HepG2 (cell line): Measurements from ENCODE around the gene NDRG2. TPM values are rescaled to one million over a fixed set of nuclear protein-coding genes. Genes with fewer than 3 reads are reported as not detected.
A peak's percentile ranks its signal among the peaks of the same experiment; 100 is the strongest.

ENCODE experiments used
- CREM ChIP-seq, 2 experiments: sonication (generic) in 1 of 2; formaldehyde crosslinking in 1 of 2; IDR thresholded peaks; 2 replicates each; pipeline versions ENCODE4 v1.4.0 to v1.6.1; 2016 to 2020; ENCODE audit warnings: antibody characterized with exemption in 1 of 2, mild to moderate bottlenecking in 1 of 2, missing genetic modification reagents in 1 of 2
- FOXK1 ChIP-seq: sonication (generic); formaldehyde crosslinking; IDR thresholded peaks from 2 replicates; pipeline ENCODE4 v1.4.0; 2020; ENCODE audit warnings: low read depth, missing genetic modification reagents, borderline replicate concordance
- HMG20B ChIP-seq: conservative IDR thresholded peaks from 2 replicates; pipeline ENCODE4 v1.6.1; 2016; ENCODE audit warnings: missing genetic modification reagents, missing compliant biosample characterization
- MEF2D ChIP-seq: sonication (generic); formaldehyde crosslinking; IDR thresholded peaks from 2 replicates; pipeline ENCODE4 v1.5.1; 2020; ENCODE audit warnings: mild to moderate bottlenecking, missing genetic modification reagents
- NAIF1 ChIP-seq: sonication (generic); formaldehyde crosslinking; IDR thresholded peaks from 2 replicates; pipeline ENCODE4 v1.5.0; 2020; ENCODE audit warnings: mild to moderate bottlenecking, missing genetic modification reagents, borderline replicate concordance
- NPAS2 ChIP-seq: sonication (generic); formaldehyde crosslinking; IDR thresholded peaks from 2 replicates; pipeline ENCODE4 v1.8.0; 2022; ENCODE audit warnings: mild to moderate bottlenecking, missing genetic modification reagents, borderline replicate concordance
- PAF1 ChIP-seq: IDR thresholded peaks from 2 replicates; pipeline ENCODE4 v1.6.1; 2016; ENCODE audit warnings: missing genetic modification reagents, missing compliant biosample characterization
- PRMT3 ChIP-seq: sonication (generic); formaldehyde crosslinking; IDR thresholded peaks from 2 replicates; pipeline ENCODE4 v1.8.1; 2022; ENCODE audit warnings: low read depth, mild to moderate bottlenecking, moderate library complexity, missing genetic modification reagents, borderline replicate concordance
- REXO4 ChIP-seq: sonication (generic); formaldehyde crosslinking; IDR thresholded peaks from 2 replicates; pipeline ENCODE4 v1.8.0; 2022; ENCODE audit warnings: missing genetic modification reagents, mild to moderate bottlenecking, borderline replicate concordance
- RFX5 ChIP-seq: IDR thresholded peaks from 2 replicates; pipeline ENCODE4 v1.6.1; 2011; ENCODE audit warnings: low read depth, low read length, improper control_type of control experiment
- SALL2 ChIP-seq: sonication (generic); formaldehyde crosslinking; IDR thresholded peaks from 2 replicates; pipeline ENCODE4 v1.8.1; 2023; ENCODE audit warnings: mild to moderate bottlenecking, missing genetic modification reagents, inconsistent platforms
- SMAD1 ChIP-seq: sonication (generic); formaldehyde crosslinking; IDR thresholded peaks from 2 replicates; pipeline ENCODE4 v1.4.0; 2020; ENCODE audit warnings: missing genetic modification reagents, low read depth, mild to moderate bottlenecking, borderline replicate concordance
- SOX13 ChIP-seq, 3 experiments: fragments of 450-650 bp in 1 of 3; sonication (generic) in 1 of 3; formaldehyde crosslinking in 1 of 3; IDR thresholded peaks in 2 of 3; conservative IDR thresholded peaks in 1 of 3; 2 replicates each; pipeline versions ENCODE4 v1.5.0 to v1.6.1; 2016 to 2020; ENCODE audit warnings: antibody characterized with exemption in 1 of 3, mild to moderate bottlenecking in 1 of 3, missing compliant biosample characterization in 1 of 3, missing genetic modification reagents in 1 of 3, moderate library complexity in 1 of 3
- SRF ChIP-seq: IDR thresholded peaks from 2 replicates; pipeline ENCODE4 v1.6.1; 2011; ENCODE audit warnings: mild to moderate bottlenecking, low read depth, low read length, moderate library complexity
- TFDP1 ChIP-seq: IDR thresholded peaks from 2 replicates; pipeline ENCODE4 v1.6.1; 2016; ENCODE audit warnings: missing compliant biosample characterization, missing genetic modification reagents, borderline replicate concordance
- TOE1 ChIP-seq: sonication (generic); formaldehyde crosslinking; IDR thresholded peaks from 2 replicates; pipeline ENCODE4 v1.4.0; 2020; ENCODE audit warnings: mild to moderate bottlenecking, missing genetic modification reagents
- ZFP36 ChIP-seq: fragments of 150-350 bp; IDR thresholded peaks from 2 replicates; pipeline ENCODE4 v1.6.1; 2018; ENCODE audit warnings: borderline replicate concordance, low read length, low read depth; ENCODE audit not compliant: partially characterized antibody
- ZNF24 ChIP-seq: fragments of 450-650 bp; IDR thresholded peaks from 2 replicates; pipeline ENCODE4 v1.6.1; 2017; ENCODE audit warnings: antibody characterized with exemption, mild to moderate bottlenecking
- ZNF333 ChIP-seq: sonication (generic); formaldehyde crosslinking; IDR thresholded peaks from 2 replicates; pipeline ENCODE4 v1.4.0; 2020; ENCODE audit warnings: mild to moderate bottlenecking, missing genetic modification reagents, borderline replicate concordance
- ZNF354B ChIP-seq: sonication (generic); formaldehyde crosslinking; IDR thresholded peaks from 2 replicates; pipeline ENCODE4 v1.8.0; 2022; ENCODE audit warnings: mild to moderate bottlenecking, missing genetic modification reagents
- ZNF446 ChIP-seq: sonication (generic); formaldehyde crosslinking; IDR thresholded peaks from 2 replicates; pipeline ENCODE4 v1.5.0; 2020; ENCODE audit warnings: mild to moderate bottlenecking, missing genetic modification reagents
- ZNF460 ChIP-seq: sonication (generic); formaldehyde crosslinking; IDR thresholded peaks from 2 replicates; pipeline ENCODE4 v1.5.1; 2020; ENCODE audit warnings: missing genetic modification reagents, mild to moderate bottlenecking, borderline replicate concordance
- ZNF562 ChIP-seq: sonication (generic); formaldehyde crosslinking; IDR thresholded peaks from 2 replicates; pipeline ENCODE4 v1.8.0; 2022; ENCODE audit warnings: missing genetic modification reagents, borderline replicate concordance
- ZNF605 ChIP-seq: sonication (generic); formaldehyde crosslinking; IDR thresholded peaks from 2 replicates; pipeline ENCODE4 v1.8.0; 2022; ENCODE audit warnings: mild to moderate bottlenecking, missing genetic modification reagents
- ZNF747 ChIP-seq: sonication (generic); formaldehyde crosslinking; IDR thresholded peaks from 2 replicates; pipeline ENCODE4 v1.8.1; 2023; ENCODE audit warnings: missing genetic modification reagents, mild to moderate bottlenecking, borderline replicate concordance
- polyA plus RNA-seq, 8 experiments: library from polyadenylated mRNA; depleted of rRNA in 3 of 8; stranded (reverse) in 7 of 8; unstranded in 1 of 8; fragments of >200 nt; fragmentation: Illumina TruSeq in 4 of 8; extraction: Trizol in 4 of 8; gene quantifications; 2 replicates each; pipeline versions ENCODE4 v1.2.1 to v1.2.3, GENCODE V29; 2011 to 2016; ENCODE audit warnings: low read depth in 4 of 8, missing spikeins in 1 of 8, mixed read lengths in 1 of 8; ENCODE audit not compliant: insufficient read depth in 1 of 8
- total RNA-seq, 5 experiments: library from RNA; depleted of rRNA; stranded (reverse); fragments of >200 nt; fragmentation: Illumina TruSeq; extraction: Trizol; gene quantifications; 2 replicates each; pipeline ENCODE4 v1.2.3, GENCODE V29; 2016; ENCODE audit warnings: low read depth in 1 of 5
- TF ChIP-seq, protein P1 (sequence below): sonication (generic); formaldehyde crosslinking; IDR thresholded peaks from 2 replicates; pipeline ENCODE4 v1.4.0; 2020; ENCODE audit warnings: missing genetic modification reagents, low read depth, mild to moderate bottlenecking, borderline replicate concordance
- TF ChIP-seq, protein P2 (sequence below): sonication (generic); formaldehyde crosslinking; IDR thresholded peaks from 2 replicates; pipeline ENCODE4 v1.5.0; 2020; ENCODE audit warnings: missing genetic modification reagents

Gene NDRG2
- total and polyA plus RNA-seq, 2 of the 13 experiments (the other 11 are each of a cell fraction or from before 2014, with no cell fraction given): 27.2 to 189 TPM

GRCh38 chr14:21055432-21056117 lies 30.7 kb upstream of the NDRG2 start (continued):
- no peak for TF ChIP-seq NPAS2 (CRISPR knock-in tag)
- 0 out of 2 replicates have a peak, but pooled peaks have one; percentile 68 for TF ChIP-seq PRMT3 (CRISPR knock-in tag)
- TF ChIP-seq SALL2 (CRISPR knock-in tag): peak; percentile 58; the same call in 1 of the 2 replicates
- no peak for TF ChIP-seq ZNF24
- no peak for TF ChIP-seq REXO4 (CRISPR knock-in tag)
- TF ChIP-seq ZNF446 (CRISPR knock-in tag): 0 out of 2 replicates have a peak, but pooled peaks have one; percentile 60
- TF ChIP-seq ZFP36: no peak
- TF ChIP-seq ZNF333 (CRISPR knock-in tag): no peak
- TF ChIP-seq PAF1 (CRISPR knock-in tag): no peak
- peak; percentile 89 for TF ChIP-seq MEF2D
- no peak for TF ChIP-seq ZNF460 (CRISPR knock-in tag)
- peak; percentile 81 for TF ChIP-seq CREM (IDR thresholded peaks at IDR 0.05)
- no peak for TF ChIP-seq CREM (CRISPR knock-in tag; IDR thresholded peaks at IDR 0.05)
- TF ChIP-seq HMG20B (CRISPR knock-in tag): peak; percentile 96
- no peak for TF ChIP-seq ZNF562 (CRISPR knock-in tag)
- TF ChIP-seq ZNF354B (CRISPR knock-in tag): no peak
- TF ChIP-seq, protein P1, sequence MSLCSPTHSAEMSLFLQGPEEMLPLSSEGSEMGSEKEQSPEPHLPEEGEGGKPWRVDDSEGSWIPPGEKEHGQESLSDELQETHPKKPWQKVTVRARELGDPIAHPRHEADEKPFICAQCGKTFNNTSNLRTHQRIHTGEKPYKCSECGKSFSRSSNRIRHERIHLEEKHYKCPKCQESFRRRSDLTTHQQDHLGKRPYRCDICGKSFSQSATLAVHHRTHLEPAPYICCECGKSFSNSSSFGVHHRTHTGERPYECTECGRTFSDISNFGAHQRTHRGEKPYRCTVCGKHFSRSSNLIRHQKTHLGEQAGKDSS (CRISPR knock-in tag): peak; percentile 82
- no peak for TF ChIP-seq RFX5
- peak; percentile 82 for TF ChIP-seq ZNF605
- TF ChIP-seq TOE1 (CRISPR knock-in tag): no peak
- no peak for TF ChIP-seq SRF
- peak; percentile 71; the same call in 1 of the 2 replicates for TF ChIP-seq SMAD1 (CRISPR knock-in tag)
- TF ChIP-seq TFDP1 (CRISPR knock-in tag): peak; percentile 66; the same call in 1 of the 2 replicates
- no peak; the same call in 1 of the 2 replicates for TF ChIP-seq ZNF747 (CRISPR knock-in tag)
- TF ChIP-seq FOXK1 (CRISPR knock-in tag): no peak; the same call in 1 of the 2 replicates
- peak; percentile 45; the same call in 1 of the 2 replicates for TF ChIP-seq SOX13 (IDR thresholded peaks at IDR 0.05)
- TF ChIP-seq SOX13 (CRISPR knock-in tag; conservative IDR thresholded peaks at IDR 0.05 in 1 of 2, IDR thresholded peaks at IDR 0.05 in 1 of 2): peak in 1 of 2 experiments; percentile 79; a peak in 1 of 4 replicates
- TF ChIP-seq, protein P2, sequence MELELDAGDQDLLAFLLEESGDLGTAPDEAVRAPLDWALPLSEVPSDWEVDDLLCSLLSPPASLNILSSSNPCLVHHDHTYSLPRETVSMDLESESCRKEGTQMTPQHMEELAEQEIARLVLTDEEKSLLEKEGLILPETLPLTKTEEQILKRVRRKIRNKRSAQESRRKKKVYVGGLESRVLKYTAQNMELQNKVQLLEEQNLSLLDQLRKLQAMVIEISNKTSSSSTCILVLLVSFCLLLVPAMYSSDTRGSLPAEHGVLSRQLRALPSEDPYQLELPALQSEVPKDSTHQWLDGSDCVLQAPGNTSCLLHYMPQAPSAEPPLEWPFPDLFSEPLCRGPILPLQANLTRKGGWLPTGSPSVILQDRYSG (CRISPR knock-in tag): peak; percentile 79; the same call in 1 of the 2 replicates
- no peak for TF ChIP-seq NAIF1 (CRISPR knock-in tag)
